HG03378 (cell line): ENCODE results near the gene SLC25A47.
"Not testable (repeated sequence)": the region's sequence is repeated elsewhere in the genome, so short reads cannot be mapped to it uniquely, and the experiment has no call there.

ENCODE experiments used
- ATAC-seq: cut with Tn5 transposase; IDR thresholded peaks from one replicate; pipeline ENCODE4 v1.9.1; 2021; ENCODE audit warnings: mild to moderate bottlenecking, moderate library complexity; ENCODE audit not compliant: unreplicated experiment

SLC25A47 gene

GRCh38 chr14:100289916-100290606, 33.1 kb upstream of the SLC25A47 start:
- no peak for ATAC-seq

- ATAC-seq: no peak
Observed at GRCh38 chr14:100290607-100291304, 32.4 kb upstream of the SLC25A47 start.

GRCh38 chr14:100291305-100292075, 31.6 kb upstream of the SLC25A47 start:
- ATAC-seq: no peak

- ATAC-seq: no peak
Observed at GRCh38 chr14:100292301-100292775, 30.8 kb upstream of the SLC25A47 start.

- ATAC-seq: no peak
Observed at GRCh38 chr14:100292776-100293461, 30.2 kb upstream of the SLC25A47 start.

GRCh38 chr14:100293497-100294212, 29.5 kb upstream of the SLC25A47 start:
- no peak for ATAC-seq

GRCh38 chr14:100294213-100294962, 28.8 kb upstream of the SLC25A47 start:
- ATAC-seq: no peak

- no peak for ATAC-seq
Observed at GRCh38 chr14:100294963-100295330, 28.2 kb upstream of the SLC25A47 start.

- ATAC-seq: no peak
Observed at GRCh38 chr14:100295376-100296105, 27.6 kb upstream of the SLC25A47 start.

GRCh38 chr14:100296106-100296651, 27.0 kb upstream of the SLC25A47 start:
- ATAC-seq: no peak

- not testable (repeated sequence) for ATAC-seq
Observed at GRCh38 chr14:100296729-100297128, 26.4 kb upstream of the SLC25A47 start.

GRCh38 chr14:100297320-100298300, 25.5 kb upstream of the SLC25A47 start:
- peak; percentile 76 for ATAC-seq

GRCh38 chr14:100298551-100299237, 24.4 kb upstream of the SLC25A47 start:
- ATAC-seq: no peak

GRCh38 chr14:100299238-100299560, 23.9 kb upstream of the SLC25A47 start:
- no peak for ATAC-seq

GRCh38 chr14:100302616-100303015, 20.5 kb upstream of the SLC25A47 start:
- no peak for ATAC-seq

- no peak for ATAC-seq
Observed at GRCh38 chr14:100303179-100303578, 20.0 kb upstream of the SLC25A47 start.

- no peak for ATAC-seq
Observed at GRCh38 chr14:100303925-100304324, 19.2 kb upstream of the SLC25A47 start.
